GM12878 (cell line): ENCODE data around the gene PHKA1. TPM values are rescaled to one million over a fixed set of nuclear protein-coding genes. Genes with fewer than 3 reads are reported as not detected.
"Not testable (repeated sequence)": the region's sequence is repeated elsewhere in the genome, so short reads cannot be mapped to it uniquely, and the experiment has no call there.

Experiments
- ATAC-seq: fragments of 200-7000 bp; cut with Tn5 transposase; 3 replicates; pipeline ENCODE4 v1.9.1; 2020; ENCODE audit warnings: mild to moderate bottlenecking, moderate library complexity
- BruUV-seq: library from RNA; stranded (reverse); fragments of 400-500 nt; replicated peaks from 2 replicates; lab custom pipeline; 2021; lab: Mats Ljungman, UMichigan
- CTCF ChIA-PET: fragments of 300-600 bp; sonication (Branson Sonifier 250); formaldehyde crosslinking; extraction: SDS; loops from one replicate; lab custom pipeline; 2021; ENCODE audit warnings: inconsistent platforms; lab: Yijun Ruan, JAX
- POLR2A ChIA-PET: fragments of 350-600 bp; formaldehyde crosslinking; extraction: SDS; loops from one replicate; lab custom pipeline; 2021; ENCODE audit warnings: inconsistent platforms; lab: Charles Lee
- RAD21 ChIA-PET: fragments of 300-600 bp; sonication (Branson Sonifier 250); formaldehyde crosslinking; loops from one replicate; lab custom pipeline; 2023; ENCODE audit warnings: antibody characterized with exemption; ENCODE audit not compliant: unreplicated experiment; lab: Charles Lee
- SMC1A ChIA-PET: fragments of 300-600 bp; sonication (Branson Sonifier 250); formaldehyde crosslinking; loops from one replicate; lab custom pipeline; 2023; ENCODE audit not compliant: unreplicated experiment, uncharacterized antibody; lab: Charles Lee
- DNase-seq: peaks from one replicate; pipeline ENCODE4 v3.0.0-alpha.2; 2011; ENCODE audit warnings: low read depth, low spot score
- FAIRE-seq: peaks from 3 replicates; lab custom pipeline; 2011; peaks lifted over from hg19 to GRCh38; lab: Jason Lieb, UNC
- H2AFZ ChIP-seq: 2 replicates; pipeline ENCODE4 v1.6.0; 2011; ENCODE audit warnings: low read depth, low read length, control low read depth; ENCODE audit not compliant: control insufficient read depth
- H3K27ac ChIP-seq: 2 replicates; pipeline ENCODE4 v1.5.1; 2011; ENCODE audit warnings: control low read depth; ENCODE audit not compliant: control insufficient read depth, insufficient read depth
- H3K27me3 ChIP-seq, 2 experiments: replicated peaks in 1 of 2; 2 replicates each; pipeline versions ENCODE4 v1.6.0 to v1.6.1; 2011; ENCODE audit warnings: low read length in 1 of 2; ENCODE audit not compliant: control insufficient read depth in 2 of 2, insufficient read depth in 2 of 2
- H3K36me3 ChIP-seq, 2 experiments: 2 replicates each; pipeline ENCODE4 v1.5.1; 2011; ENCODE audit warnings: low read length in 1 of 2; ENCODE audit not compliant: control insufficient read depth in 2 of 2, insufficient read depth in 2 of 2
- H3K4me1 ChIP-seq: 2 replicates; pipeline ENCODE4 v1.6.1; 2011; ENCODE audit warnings: mild to moderate bottlenecking, low read length, moderate library complexity, mixed read lengths; ENCODE audit not compliant: control insufficient read depth, insufficient read depth
- H3K4me2 ChIP-seq: 2 replicates; pipeline ENCODE4 v1.6.0; 2011; ENCODE audit warnings: control low read depth; ENCODE audit not compliant: control insufficient read depth, insufficient read depth
- H3K4me3 ChIP-seq: fragments of 200-600 bp; sonication (generic); 2 replicates; pipeline ENCODE4 v1.5.1; 2016
- H3K79me2 ChIP-seq: 2 replicates; pipeline ENCODE4 v1.6.0; 2011; ENCODE audit warnings: low read length; ENCODE audit not compliant: control insufficient read depth, insufficient read depth
- H3K9ac ChIP-seq: 2 replicates; pipeline ENCODE4 v1.8.0; 2011; ENCODE audit warnings: low read length, control low read depth, mixed read lengths; ENCODE audit not compliant: control insufficient read depth, insufficient read depth
- H3K9me3 ChIP-seq: replicated peaks from 3 replicates; pipeline ENCODE4 v1.5.1; 2011; ENCODE audit warnings: mild to moderate bottlenecking, low read length; ENCODE audit not compliant: control insufficient read depth, insufficient read depth
- H4K20me1 ChIP-seq: 2 replicates; pipeline ENCODE4 v1.6.0; 2011; ENCODE audit not compliant: control insufficient read depth, insufficient read depth
- CBX5 ChIP-seq: sonication (generic); IDR thresholded peaks from 2 replicates; pipeline ENCODE4 v1.6.1; 2016; ENCODE audit warnings: low read depth, moderate library complexity, mild to moderate bottlenecking, inconsistent platforms
- CHD2 ChIP-seq: IDR thresholded peaks from 2 replicates; pipeline ENCODE4 v1.6.1; 2011; ENCODE audit warnings: low read depth, low read length, improper control_type of control experiment, borderline replicate concordance
- GATAD2B ChIP-seq: fragments of 450-650 bp; conservative IDR thresholded peaks from 2 replicates; pipeline ENCODE4 v1.6.1; 2017; ENCODE audit warnings: low read depth, mild to moderate bottlenecking, moderate library complexity
- HCFC1 ChIP-seq: fragments of 150-350 bp; IDR thresholded peaks from 2 replicates; pipeline ENCODE4 v1.6.1; 2014; ENCODE audit warnings: low read length
- IRF5 ChIP-seq: fragments of 450-650 bp; IDR thresholded peaks from 2 replicates; pipeline ENCODE4 v1.6.1; 2017; ENCODE audit warnings: borderline replicate concordance
- MAX ChIP-seq: IDR thresholded peaks from 2 replicates; pipeline ENCODE4 v1.6.1; 2012; ENCODE audit warnings: low read depth, low read length, improper control_type of control experiment
- POLR2A ChIP-seq: IDR thresholded peaks from 2 replicates; pipeline ENCODE4 v1.6.1; 2011; ENCODE audit warnings: low read depth, mild to moderate bottlenecking, low read length
- RAD51 ChIP-seq: fragments of 450-650 bp; IDR thresholded peaks from 2 replicates; pipeline ENCODE4 v1.6.1; 2016; ENCODE audit warnings: moderate library complexity, mild to moderate bottlenecking, inconsistent platforms
- TCF3 ChIP-seq: IDR thresholded peaks from 2 replicates; pipeline ENCODE4 v1.6.1; 2012; ENCODE audit warnings: low read depth, mild to moderate bottlenecking, low read length, borderline replicate concordance; ENCODE audit not compliant: insufficient read depth
- WGBS: methylation state at CpG from one replicate; pipeline ENCODE4 v1.1.6; 2016; ENCODE audit warnings: low lambda C conversion rate; ENCODE audit not compliant: insufficient replicate concordance, insufficient coverage; ENCODE audit errors: missing lambda C conversion rate; 5-methylcytosine and 5-hydroxymethylcytosine counted together
- in situ Hi-C: fragments of 300-500 bp; cut with MboI; formaldehyde crosslinking; loops from 9 replicates; pipeline ENCODE4 v1.14.3; 2018; ENCODE audit warnings: mixed read lengths
- intact Hi-C: fragments of 100-400 bp; cut with micrococcal nuclease; formaldehyde crosslinking; loops from one replicate; pipeline ENCODE4 v1.14.2; 2022; ENCODE audit not compliant: unreplicated experiment
- polyA plus RNA-seq, 11 experiments: library from polyadenylated mRNA; depleted of rRNA in 4 of 11; unstranded in 6 of 11; stranded (reverse) in 5 of 11; fragments of >200 nt; fragmentation: Nextera tagmentation in 4 of 11; fragmentation: Illumina TruSeq in 1 of 11; extraction: Ambion mirVana in 4 of 11; extraction: Trizol in 1 of 11; gene quantifications; 1 replicate in 1 of 11; 2 replicates in 10 of 11; pipeline versions ENCODE4 v1.2.1 to v1.2.3, GENCODE V29; 2011 to 2016; ENCODE audit warnings: inconsistent platforms in 2 of 11, missing spikeins in 2 of 11, low read depth in 1 of 11
- total RNA-seq, 4 experiments: library from RNA; depleted of rRNA in 3 of 4; stranded (reverse); fragments of >200 nt in 3 of 4; fragmentation: Illumina TruSeq in 1 of 4; extraction: Trizol in 1 of 4; gene quantifications; 2 replicates each; pipeline versions ENCODE4 v1.2.1 to v1.2.3, GENCODE V29; 2013 to 2021
- TF ChIP-seq, protein P1 (sequence below): fragments of 450-650 bp; IDR thresholded peaks from 2 replicates; pipeline ENCODE4 v1.6.1; 2017; ENCODE audit warnings: low read depth, mild to moderate bottlenecking, moderate library complexity
- TF ChIP-seq, protein P2 (sequence below): fragments of 450-650 bp; IDR thresholded peaks from 2 replicates; pipeline ENCODE4 v1.6.1; 2016; ENCODE audit warnings: mild to moderate bottlenecking

Gene PHKA1
- total and polyA plus RNA-seq, 10 of the 15 experiments (the other 5 are each of a cell fraction or from before 2014, with no cell fraction given), result under 0.01 to 0.15 (median 0.05) TPM; not detected in 4

DNA sequence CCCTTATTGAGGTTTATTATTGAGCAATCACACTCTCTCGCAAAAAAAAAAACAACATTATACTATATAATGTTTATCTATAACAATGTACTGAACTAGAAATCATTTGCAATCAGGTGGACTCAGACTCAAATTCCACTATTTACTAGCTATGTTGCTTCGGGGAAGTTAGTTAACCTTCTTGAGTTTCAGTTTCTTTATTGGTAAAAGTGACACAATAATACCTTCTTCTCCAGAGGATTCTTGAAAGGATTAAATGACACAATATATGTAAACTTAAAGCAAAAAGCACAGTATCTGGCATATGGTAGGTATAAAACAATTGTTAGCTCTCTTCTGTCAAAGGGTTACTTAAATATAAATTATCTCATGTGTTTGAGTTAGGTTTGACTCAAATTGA is 110.0 kb downstream of the PHKA1 start:
- BruUV-seq, result no TSS peak
- in situ Hi-C loops, result loop anchor here (5.0 kb wide), 1 partner anchor 48 kb away; no protein-coding TSS in a partner anchor

DNA sequence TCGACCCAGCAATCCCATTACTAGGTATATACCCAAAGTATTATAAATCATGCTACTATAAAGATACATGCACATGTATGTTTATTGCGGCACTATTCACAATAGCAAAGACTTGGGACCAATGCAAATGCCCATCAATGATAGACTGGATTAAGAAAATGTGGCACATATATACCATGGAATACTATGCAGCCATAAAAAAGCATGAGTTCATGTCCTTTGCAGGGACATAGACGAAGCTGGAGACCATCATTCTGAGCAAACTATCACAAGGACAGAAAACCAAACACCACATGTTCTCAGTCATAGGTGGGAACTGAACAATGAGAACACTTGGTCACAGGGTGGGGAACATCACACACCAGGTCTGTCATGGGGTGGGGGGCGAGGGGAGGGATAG is 123.1 kb downstream of the PHKA1 start:
- CTCF ChIA-PET, result not testable (repeated sequence)

More for the DNA sequence above, 110.0 kb downstream of the PHKA1 start:
- Histone ChIP-seq H2AFZ (no peak overlapping the region), H3K27me3 (no peaks in the 10 kb centered on the region; a peak in 1 of 4 replicates), H3K4me3 (no peak overlapping the region), H4K20me1 (no peaks in the 10 kb centered on the region), H3K79me2 (no peaks in the 10 kb centered on the region), H3K4me1 (no peaks in the 10 kb centered on the region), H3K9ac (no peak overlapping the region), H3K9me3 (no peaks in the 10 kb centered on the region), H3K4me2 (no peak overlapping the region), H3K36me3 (no peaks in the 10 kb centered on the region), H3K27ac (no peak overlapping the region)
- no peak for FAIRE-seq
- intact Hi-C loops, result no loop called here
- TF ChIP-seq CBX5 (no peak), RAD51 (no peak), POLR2A (no peak), TCF3 (no peak), GATAD2B (no peak), MAX (no peak), HCFC1 (no peak), IRF5 (no peak), CHD2 (no peak)
- TF ChIP-seq, protein P1, sequence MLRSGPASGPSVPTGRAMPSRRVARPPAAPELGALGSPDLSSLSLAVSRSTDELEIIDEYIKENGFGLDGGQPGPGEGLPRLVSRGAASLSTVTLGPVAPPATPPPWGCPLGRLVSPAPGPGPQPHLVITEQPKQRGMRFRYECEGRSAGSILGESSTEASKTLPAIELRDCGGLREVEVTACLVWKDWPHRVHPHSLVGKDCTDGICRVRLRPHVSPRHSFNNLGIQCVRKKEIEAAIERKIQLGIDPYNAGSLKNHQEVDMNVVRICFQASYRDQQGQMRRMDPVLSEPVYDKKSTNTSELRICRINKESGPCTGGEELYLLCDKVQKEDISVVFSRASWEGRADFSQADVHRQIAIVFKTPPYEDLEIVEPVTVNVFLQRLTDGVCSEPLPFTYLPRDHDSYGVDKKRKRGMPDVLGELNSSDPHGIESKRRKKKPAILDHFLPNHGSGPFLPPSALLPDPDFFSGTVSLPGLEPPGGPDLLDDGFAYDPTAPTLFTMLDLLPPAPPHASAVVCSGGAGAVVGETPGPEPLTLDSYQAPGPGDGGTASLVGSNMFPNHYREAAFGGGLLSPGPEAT, result no peak
- TF ChIP-seq, protein P2, sequence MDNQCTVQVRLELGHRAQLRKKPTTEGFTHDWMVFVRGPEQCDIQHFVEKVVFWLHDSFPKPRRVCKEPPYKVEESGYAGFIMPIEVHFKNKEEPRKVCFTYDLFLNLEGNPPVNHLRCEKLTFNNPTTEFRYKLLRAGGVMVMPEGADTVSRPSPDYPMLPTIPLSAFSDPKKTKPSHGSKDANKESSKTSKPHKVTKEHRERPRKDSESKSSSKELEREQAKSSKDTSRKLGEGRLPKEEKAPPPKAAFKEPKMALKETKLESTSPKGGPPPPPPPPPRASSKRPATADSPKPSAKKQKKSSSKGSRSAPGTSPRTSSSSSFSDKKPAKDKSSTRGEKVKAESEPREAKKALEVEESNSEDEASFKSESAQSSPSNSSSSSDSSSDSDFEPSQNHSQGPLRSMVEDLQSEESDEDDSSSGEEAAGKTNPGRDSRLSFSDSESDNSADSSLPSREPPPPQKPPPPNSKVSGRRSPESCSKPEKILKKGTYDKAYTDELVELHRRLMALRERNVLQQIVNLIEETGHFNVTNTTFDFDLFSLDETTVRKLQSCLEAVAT, result no peak
- ATAC-seq, result peak; percentile 26; the same call in 1 of the 3 replicates
- ChIA-PET RAD21 (no interaction called here), POLR2A (no interaction called here), CTCF (no interaction called here), SMC1A (interaction anchor here (1.5 kb wide), 1 partner anchor 12 kb away, joined by 3 read pairs; no protein-coding TSS in a partner anchor)
- 45% methylated on average over 2 of the region's 2 CpGs for WGBS
- no peak for DNase-seq

More for the DNA sequence above, 123.1 kb downstream of the PHKA1 start:
- H3K27me3 ChIP-seq, H3K27ac ChIP-seq, H2AFZ ChIP-seq, POLR2A ChIA-PET, H3K4me1 ChIP-seq, H3K79me2 ChIP-seq, ATAC-seq, H3K36me3 ChIP-seq, H4K20me1 ChIP-seq, DNase-seq, H3K9me3 ChIP-seq, BruUV-seq, FAIRE-seq, H3K4me2 ChIP-seq, SMC1A ChIA-PET, intact Hi-C loops, RAD21 ChIA-PET, H3K4me3 ChIP-seq, H3K9ac ChIP-seq, in situ Hi-C loops: not testable (repeated sequence)
- 26% methylated on average over 3 of the region's 4 CpGs for WGBS
